GM18498 (cell line): Measurements from ENCODE around the gene LETM1.

Experiments
- ATAC-seq: cut with Tn5 transposase; IDR thresholded peaks from one replicate; pipeline ENCODE4 v1.9.1; 2021; ENCODE audit warnings: mild to moderate bottlenecking, moderate library complexity; ENCODE audit not compliant: unreplicated experiment

LETM1 gene

GRCh38 chr4:1830234-1830633, 25.7 kb downstream of the LETM1 start:
- ATAC-seq: no peak

DNA sequence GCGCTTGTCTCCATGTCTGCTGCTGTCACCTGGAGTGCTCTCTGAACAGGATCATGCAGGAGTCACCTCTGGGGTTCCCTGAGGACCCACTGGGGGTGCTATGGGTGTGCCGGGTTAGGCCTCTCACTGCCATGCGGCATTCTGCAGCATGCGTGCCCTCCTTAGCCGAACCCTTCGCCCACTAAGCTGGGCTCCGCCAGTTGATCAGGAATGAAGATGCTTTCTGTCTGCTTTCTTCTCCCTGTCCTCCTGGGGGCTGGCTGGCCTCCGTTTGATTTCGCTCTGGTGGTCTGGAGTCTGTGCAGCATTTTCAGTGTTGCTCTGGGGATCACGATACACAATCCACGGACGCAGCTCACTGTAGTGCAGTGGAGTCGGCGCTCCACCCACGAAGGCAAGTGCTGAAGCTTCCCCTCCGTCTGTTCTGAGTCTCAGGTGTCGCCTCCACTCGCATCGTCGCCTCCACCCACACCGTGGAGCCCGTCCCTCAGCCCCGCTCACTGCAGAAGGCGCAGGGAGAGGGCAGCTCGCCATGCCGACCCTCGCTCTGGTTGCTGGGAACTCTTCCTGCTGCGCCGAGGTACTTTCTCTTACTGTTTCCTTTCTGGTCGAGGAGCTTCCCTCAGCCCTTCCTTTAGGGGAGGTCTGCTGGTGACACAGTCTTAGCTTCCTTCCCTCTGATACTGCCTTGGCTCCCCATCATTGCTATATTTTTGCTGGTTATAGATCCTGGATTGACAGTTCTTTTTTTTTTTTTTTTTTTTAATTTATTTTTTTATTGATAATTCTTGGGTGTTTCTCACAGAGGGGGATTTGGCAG, 29.2 kb downstream of the LETM1 start:
- no peak for ATAC-seq

- ATAC-seq: no peak
Observed at GRCh38 chr4:1825326-1825725, 30.6 kb downstream of the LETM1 start.

DNA sequence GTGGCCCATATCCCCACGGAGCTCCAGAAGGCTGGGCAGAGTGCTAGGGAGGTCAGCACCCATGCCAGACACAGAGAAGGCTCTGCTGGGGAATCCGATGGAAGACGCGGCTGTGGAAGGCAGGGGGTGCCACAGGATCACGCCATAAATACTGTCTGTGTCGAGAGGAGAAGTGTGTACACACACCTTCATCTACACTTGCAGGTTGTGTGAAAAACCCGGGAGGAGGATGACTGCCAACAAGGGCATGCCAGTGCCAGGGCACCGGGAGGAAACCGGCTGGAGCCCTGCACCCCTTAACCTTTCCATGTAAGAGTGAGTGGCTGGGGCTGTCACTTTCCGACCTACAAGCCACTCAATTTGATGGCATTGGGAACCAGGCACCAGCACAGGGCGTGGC, 31.2 kb downstream of the LETM1 start:
- ATAC-seq: no peak

DNA sequence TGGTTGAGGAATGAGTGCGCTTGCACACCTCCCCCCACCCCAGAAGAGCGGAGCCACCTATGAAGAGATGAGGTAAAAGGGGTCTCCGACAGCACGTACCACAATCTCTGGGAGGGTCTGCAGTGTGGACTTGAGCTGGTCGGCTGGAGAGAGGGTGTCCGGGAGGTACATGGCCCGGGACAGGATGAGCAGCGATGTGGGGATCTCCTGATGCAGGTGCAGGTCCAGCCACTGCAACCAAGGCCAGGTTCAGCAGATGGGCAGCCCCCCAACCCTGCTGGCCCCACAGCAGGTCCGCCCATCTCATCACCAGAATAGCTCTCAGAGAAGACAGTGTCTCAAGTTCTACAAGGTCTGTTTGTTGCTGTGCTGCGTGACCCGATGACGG, 32.4 kb downstream of the LETM1 start:
- ATAC-seq: no peak

DNA sequence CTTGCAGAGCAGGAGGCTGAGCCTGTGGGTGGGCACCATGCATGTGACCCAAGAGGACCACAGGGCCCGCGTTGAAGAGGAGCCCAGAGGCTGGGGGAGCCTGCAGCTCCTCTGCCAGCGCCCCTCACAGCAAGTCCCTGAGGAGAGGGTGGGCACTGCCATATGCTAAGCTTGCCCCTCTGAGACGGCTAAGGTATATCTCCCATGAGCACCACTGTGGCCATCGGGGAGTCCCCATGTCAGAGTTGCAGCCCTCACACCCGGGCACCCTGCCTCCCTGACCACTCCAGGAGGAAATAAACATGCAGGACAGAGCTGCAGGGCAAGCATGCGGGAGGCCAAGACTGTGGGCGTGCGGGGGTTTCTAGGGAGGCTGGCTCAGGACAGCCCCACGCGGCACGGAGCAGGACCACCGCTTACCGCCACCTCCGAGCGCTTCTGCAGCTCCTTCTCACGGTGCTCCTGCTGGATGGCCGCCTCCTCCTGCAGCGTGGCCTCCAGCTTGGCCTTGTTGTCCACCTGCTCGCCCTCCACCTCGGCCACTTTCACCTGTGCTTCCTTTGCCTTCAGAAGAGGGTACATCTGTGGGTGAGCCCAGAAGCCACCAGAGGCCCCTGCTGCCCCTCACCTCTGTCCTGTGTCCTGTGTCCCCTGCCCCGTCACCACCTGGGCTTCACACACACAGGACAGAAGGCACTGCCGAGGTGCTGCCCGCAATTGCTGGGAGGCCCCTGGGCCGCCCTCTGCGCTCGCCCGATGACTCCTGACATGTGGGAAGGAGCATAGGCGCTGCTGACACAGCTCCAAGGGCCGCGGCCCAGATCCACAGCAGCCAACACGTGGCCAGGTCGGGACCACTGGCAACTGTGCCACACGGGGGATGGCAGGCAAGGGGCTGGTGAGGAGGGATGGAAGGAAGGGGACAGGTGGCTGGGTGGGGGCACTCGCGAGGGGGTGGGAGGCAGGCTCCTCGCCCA, 33.1 kb downstream of the LETM1 start:
- no peak for ATAC-seq

- ATAC-seq: no peak
Observed at GRCh38 chr4:1821679-1822567, 34.0 kb downstream of the LETM1 start.

GRCh38 chr4:1819816-1820215, 36.1 kb downstream of the LETM1 start:
- ATAC-seq: no peak

DNA sequence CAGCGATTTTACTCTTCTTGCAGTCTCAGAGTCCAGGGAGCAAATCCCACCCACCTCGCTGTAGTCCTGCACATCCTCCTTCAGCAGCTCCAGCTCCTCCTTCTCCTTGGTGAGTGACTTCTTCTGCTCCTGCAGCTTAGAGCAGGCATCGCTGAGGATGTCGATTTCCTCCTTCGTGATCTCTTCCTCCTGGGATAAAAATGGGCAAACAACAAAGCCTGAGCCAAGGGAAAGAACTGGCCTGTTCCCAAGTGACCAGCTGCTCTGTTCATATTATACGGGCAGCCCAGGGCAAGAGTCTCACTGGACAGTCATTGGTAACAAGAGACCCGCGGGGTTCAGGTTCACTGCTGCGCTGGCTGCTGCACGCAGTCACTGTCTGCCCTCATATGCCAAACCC, 36.7 kb downstream of the LETM1 start:
- ATAC-seq: no peak

DNA sequence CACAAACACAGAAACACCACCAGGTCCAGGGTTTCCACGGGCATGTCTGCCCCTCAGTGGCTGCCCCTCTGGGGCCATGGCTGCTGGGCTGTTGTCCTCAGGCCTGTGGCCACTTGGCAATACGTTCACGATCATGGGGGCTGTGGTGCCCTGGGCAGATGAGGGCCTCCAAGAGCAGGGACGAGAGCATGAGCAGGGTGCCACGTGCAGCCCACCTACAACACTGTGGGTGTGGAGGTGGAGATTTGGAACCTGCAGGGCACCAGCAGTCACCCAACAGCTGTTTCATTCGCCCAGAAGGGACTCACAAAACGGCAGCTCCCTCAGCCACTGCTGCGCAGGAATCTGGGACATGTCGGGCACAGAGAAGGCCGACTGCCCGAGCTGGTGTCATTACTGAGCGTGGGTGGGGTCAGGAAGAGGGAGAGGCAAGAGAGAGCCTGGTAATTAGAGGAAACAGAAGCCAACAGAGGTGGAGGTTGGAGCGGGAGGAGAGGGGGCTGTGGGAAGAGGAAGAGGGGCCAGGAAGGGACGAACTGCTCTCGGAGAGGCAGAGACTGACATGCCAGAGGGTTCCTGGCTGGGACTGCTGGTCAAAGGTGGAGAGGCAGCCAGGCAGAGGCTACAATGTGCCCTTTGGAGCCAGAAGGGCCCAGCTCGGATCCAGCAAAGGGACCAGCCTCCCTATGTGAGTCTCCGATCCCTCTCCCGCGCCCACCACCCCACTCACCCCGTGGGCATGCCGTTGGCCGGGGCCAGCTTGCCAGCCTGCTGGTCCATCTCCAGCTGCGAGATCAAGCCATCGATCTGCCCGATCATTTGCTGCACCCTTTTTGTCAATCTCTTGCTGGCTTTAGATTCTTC, 39.7 kb downstream of the LETM1 start:
- ATAC-seq: no peak

GRCh38 chr4:1815096-1815996, 40.6 kb downstream of the LETM1 start:
- no peak for ATAC-seq

DNA sequence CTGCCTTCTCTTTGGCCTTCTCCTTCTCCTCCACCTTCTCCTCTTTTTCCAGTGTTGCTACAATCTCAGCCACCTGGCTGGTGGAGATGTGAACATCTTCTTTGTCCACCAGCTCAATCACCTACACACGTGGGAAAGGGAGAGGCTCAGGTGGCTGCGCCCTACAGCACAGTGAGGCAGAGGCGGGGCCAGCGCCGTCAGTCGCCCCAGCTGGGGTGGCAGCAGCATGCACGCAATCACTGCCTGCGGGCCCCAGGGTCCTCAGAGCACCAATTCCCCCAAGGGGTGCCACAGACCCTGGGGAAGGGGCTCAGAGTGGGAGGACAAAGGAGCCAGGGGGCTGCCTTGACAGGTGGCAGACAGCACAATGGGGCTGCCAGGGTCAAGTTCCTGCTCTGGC, 41.5 kb downstream of the LETM1 start:
- no peak for ATAC-seq

DNA sequence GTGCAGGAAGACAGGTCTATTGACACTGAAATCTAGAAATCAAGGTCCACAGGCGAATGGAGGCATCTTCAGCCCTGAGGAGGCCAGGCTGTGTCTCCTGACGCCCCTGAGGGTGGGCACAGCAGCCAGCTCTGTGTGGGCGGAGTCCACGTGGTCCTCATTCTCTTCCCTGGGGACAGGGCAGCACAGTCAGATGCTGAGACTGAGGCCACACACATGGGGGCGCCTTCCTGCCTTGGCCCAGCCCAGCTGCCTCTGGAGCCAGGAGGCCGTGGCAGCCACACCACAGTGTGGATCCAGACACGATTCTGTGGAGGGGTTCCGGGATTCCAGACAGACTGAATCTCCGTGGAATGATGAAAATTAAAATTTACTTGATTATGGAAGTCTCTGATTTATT, 42.0 kb downstream of the LETM1 start:
- ATAC-seq: no peak

DNA sequence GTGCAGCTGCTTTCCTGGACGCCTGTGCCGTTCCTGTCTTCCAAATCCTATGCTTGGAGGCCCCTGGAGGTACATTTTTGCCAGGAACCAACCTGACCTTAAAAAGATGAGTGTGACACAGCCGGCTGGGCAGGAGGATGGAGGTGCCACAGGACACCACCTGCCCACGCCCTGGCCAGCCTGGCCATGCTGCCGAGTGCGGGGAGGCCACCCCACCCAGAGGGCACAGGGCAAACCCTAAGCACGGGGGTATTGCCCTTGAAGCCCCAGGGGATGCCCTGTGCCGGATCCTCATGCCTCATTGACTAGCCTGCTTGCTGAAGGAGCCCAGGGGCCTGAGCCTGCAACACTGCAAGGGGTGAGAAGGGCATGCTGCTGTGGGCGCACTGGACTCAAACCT, 42.7 kb downstream of the LETM1 start:
- ATAC-seq: no peak

- no peak for ATAC-seq
Observed at GRCh38 chr4:1812720-1813119, 43.2 kb downstream of the LETM1 start.

GRCh38 chr4:1810765-1811164, 45.2 kb downstream of the LETM1 start:
- no peak for ATAC-seq

DNA sequence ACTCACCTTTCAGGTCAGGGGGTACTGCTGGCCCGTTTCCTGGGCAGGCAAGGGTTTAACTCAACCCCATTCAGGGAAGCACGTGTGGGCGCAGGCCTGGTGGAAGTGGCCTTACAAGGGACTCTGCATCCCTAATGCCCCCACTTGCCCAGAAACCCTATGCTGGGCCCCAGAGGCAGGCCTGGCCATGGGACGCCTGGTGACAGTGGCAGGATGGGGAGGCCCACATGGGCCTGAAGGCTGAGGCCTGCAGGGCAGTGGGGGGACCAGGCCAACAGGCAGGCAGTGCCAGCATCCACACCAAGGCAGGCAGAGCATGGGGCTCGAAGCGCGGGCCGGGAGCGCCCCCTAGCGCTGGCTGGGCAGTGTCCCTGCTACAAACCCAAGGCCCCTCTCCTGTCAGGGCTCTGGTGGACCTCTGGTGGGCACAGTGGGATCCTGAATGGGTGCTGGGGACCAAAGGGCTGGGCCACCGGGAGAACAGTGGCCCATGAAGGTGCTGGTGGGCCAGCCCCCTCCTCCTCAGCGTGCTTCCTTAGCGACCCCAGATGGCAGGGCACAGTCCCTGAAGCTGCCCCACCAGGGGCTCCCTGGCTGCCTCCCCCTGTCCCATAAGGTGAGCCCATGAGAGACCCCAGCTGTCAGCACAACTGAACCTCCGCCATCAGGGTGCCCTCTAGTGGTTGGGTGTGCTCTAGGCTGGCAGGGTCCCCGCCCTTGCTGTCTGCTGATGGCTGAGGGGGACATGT, 46.0 kb downstream of the LETM1 start:
- ATAC-seq: no peak
